NK-92 treated with Interleukin-12 subunit alpha and Interleukin-12 subunit beta, amount 100 ng/mL, for 24 hours (cell line): ENCODE data around the gene GATAD2A.

Source experiments
- DNase-seq: peaks from one replicate; lab custom pipeline; 2025; lab: John Stamatoyannopoulos, UW

GATAD2A gene

GRCh38 chr19:19531951-19532805 lies 126.7 kb downstream of the GATAD2A start:
- DNase-seq = no peak

GRCh38 chr19:19532806-19533701 lies 127.6 kb downstream of the GATAD2A start:
- no peak for DNase-seq

GRCh38 chr19:19533841-19534240 lies 128.4 kb downstream of the GATAD2A start:
- DNase-seq = no peak

GRCh38 chr19:19534556-19535265 lies 129.2 kb downstream of the GATAD2A start:
- DNase-seq = no peak

- DNase-seq = no peak
Measured at GRCh38 chr19:19535311-19536191, 130.1 kb downstream of the GATAD2A start.

- DNase-seq = no peak
Measured at GRCh38 chr19:19537075-19538048, 131.9 kb downstream of the GATAD2A start.

GRCh38 chr19:19538061-19538784 lies 132.7 kb downstream of the GATAD2A start, which contains the start of gene CILP2:
Gene CILP2, plus strand, starts transcription at chr19:19538265. Its CDS starts 85 bp downstream, at chr19:19538350.
- no peak for DNase-seq

GRCh38 chr19:19538785-19539166 lies 133.3 kb downstream of the GATAD2A start:
- DNase-seq = no peak

- DNase-seq = no peak
Measured at GRCh38 chr19:19539698-19540063, 134.2 kb downstream of the GATAD2A start.

- DNase-seq = no peak
Measured at GRCh38 chr19:19540064-19540714, 134.7 kb downstream of the GATAD2A start.

GRCh38 chr19:19540715-19541515 lies 135.4 kb downstream of the GATAD2A start:
- no peak for DNase-seq

GRCh38 chr19:19541616-19542015 lies 136.1 kb downstream of the GATAD2A start:
- no peak for DNase-seq

- DNase-seq = no peak
Measured at GRCh38 chr19:19542507-19542906, 137.0 kb downstream of the GATAD2A start.

GRCh38 chr19:19543101-19543500 lies 137.6 kb downstream of the GATAD2A start:
- DNase-seq = no peak

- DNase-seq = no peak
Measured at GRCh38 chr19:19543640-19544039, 138.2 kb downstream of the GATAD2A start.

- no peak for DNase-seq
Measured at GRCh38 chr19:19544257-19544953, 138.9 kb downstream of the GATAD2A start.

GRCh38 chr19:19544954-19545591 lies 139.6 kb downstream of the GATAD2A start:
- DNase-seq = no peak
